ENCODE measurements around the gene ANO2. TPM values are rescaled to one million over a fixed set of nuclear protein-coding genes. Genes with fewer than 3 reads are reported as not detected.

Gene ANO2
- total RNA-seq, 4 donors from 2014 or later = 1.4 to 3.3 (median 2.7) TPM; not detected in 1

- Histone ChIP-seq H3K27ac (no peak overlapping the region), H3K4me1 (no peaks in the 10 kb centered on the region), H3K36me3 (no peaks in the 10 kb centered on the region), H3K9me3 (no peaks in the 10 kb centered on the region), H3K27me3 (no peaks in the 10 kb centered on the region), H3K4me3 (no peak overlapping the region)
- 72 to 100% methylated on average over 1 of the region's 1 CpG for WGBS, 2 donors (ENCODE audit: low coverage in 1 of 2)
- DNase-seq = no peak
- intact Hi-C loops (cut with DNase I; ENCODE audit: low total_unique reads) = no loop called here
- TF ChIP-seq POLR2A (IDR thresholded peaks at IDR 0.05) (no peak), EP300 (IDR thresholded peaks at IDR 0.05; ENCODE audit: low read depth) (no peak), CTCF (IDR thresholded peaks at IDR 0.05) (no peak), POLR2AphosphoS5 (IDR thresholded peaks at IDR 0.05) (no peak)
- in situ Hi-C loops (cut with MboI; ENCODE audit: low pct_ligation_motif_present in 1 of 4, low pct_unique_long_range_greater_than_20kb in 1 of 4, low sequenced_read_pairs in 3 of 4) = no loop called here
Measured at GRCh38 chr12:5689773-5690172, 255.3 kb downstream of the ANO2 start.

GRCh38 chr12:5688226-5688625, 256.8 kb downstream of the ANO2 start:
- intact Hi-C loops (cut with DNase I; ENCODE audit: low total_unique reads) = no loop called here
- no peaks in the 10 kb centered on the region for H3K27me3 ChIP-seq
- no peaks in the 10 kb centered on the region for H3K4me1 ChIP-seq
- TF ChIP-seq POLR2AphosphoS5 (IDR thresholded peaks at IDR 0.05) (no peak), CTCF (IDR thresholded peaks at IDR 0.05) (no peak), POLR2A (IDR thresholded peaks at IDR 0.05) (no peak), EP300 (IDR thresholded peaks at IDR 0.05; ENCODE audit: low read depth) (no peak)
- WGBS, 2 donors (ENCODE audit: low coverage in 1 of 2) = 93% methylated on average over 2 of the region's 2 CpGs; no CpG with 5 or more reads in 1 of the 2 donors
- DNase-seq = no peak
- in situ Hi-C loops (cut with MboI; ENCODE audit: low pct_ligation_motif_present in 1 of 4, low pct_unique_long_range_greater_than_20kb in 1 of 4, low sequenced_read_pairs in 3 of 4) = no loop called here
- H3K27ac ChIP-seq = no peak overlapping the region
- no peak overlapping the region for H3K4me3 ChIP-seq
- no peaks in the 10 kb centered on the region for H3K36me3 ChIP-seq
- no peaks in the 10 kb centered on the region for H3K9me3 ChIP-seq

- Histone ChIP-seq H3K4me3 (no peak overlapping the region), H3K36me3 (no peaks in the 10 kb centered on the region), H3K27me3 (no peaks in the 10 kb centered on the region), H3K9me3 (no peaks in the 10 kb centered on the region), H3K27ac (no peak overlapping the region), H3K4me1 (no peaks in the 10 kb centered on the region)
- no peak for DNase-seq
- in situ Hi-C loops (cut with MboI; ENCODE audit: low pct_ligation_motif_present in 1 of 4, low pct_unique_long_range_greater_than_20kb in 1 of 4, low sequenced_read_pairs in 3 of 4) (no loop called here), intact Hi-C loops (cut with DNase I; ENCODE audit: low total_unique reads) (loop anchor here (1.0 kb wide), 1 partner anchor 48 kb away; no protein-coding TSS in a partner anchor)
- 49% methylated on average over 2 of the region's 3 CpGs; no CpG with 5 or more reads in 1 of the 2 donors for WGBS, 2 donors (ENCODE audit: low coverage in 1 of 2)
- no peak for TF ChIP-seq POLR2A (IDR thresholded peaks at IDR 0.05)
- TF ChIP-seq POLR2AphosphoS5 (IDR thresholded peaks at IDR 0.05) = no peak
- no peak for TF ChIP-seq CTCF (IDR thresholded peaks at IDR 0.05)
- TF ChIP-seq EP300 (IDR thresholded peaks at IDR 0.05; ENCODE audit: low read depth) = no peak
Measured at GRCh38 chr12:5685935-5686334, 259.1 kb downstream of the ANO2 start.

GRCh38 chr12:5684989-5685388, 260.1 kb downstream of the ANO2 start:
- WGBS, 2 donors (ENCODE audit: low coverage in 1 of 2) = 58% methylated on average over 2 of the region's 2 CpGs; no CpG with 5 or more reads in 1 of the 2 donors
- intact Hi-C loops (cut with DNase I; ENCODE audit: low total_unique reads) = no loop called here

More at GRCh38 chr12:5684989-5685388, 260.1 kb downstream of the ANO2 start:
- Histone ChIP-seq H3K9me3 (no peaks in the 10 kb centered on the region), H3K36me3 (no peaks in the 10 kb centered on the region), H3K27me3 (no peaks in the 10 kb centered on the region), H3K27ac (no peak overlapping the region), H3K4me3 (no peak overlapping the region), H3K4me1 (no peaks in the 10 kb centered on the region)
- TF ChIP-seq EP300 (IDR thresholded peaks at IDR 0.05; ENCODE audit: low read depth) = no peak
- no peak for TF ChIP-seq POLR2A (IDR thresholded peaks at IDR 0.05)
- TF ChIP-seq CTCF (IDR thresholded peaks at IDR 0.05) = no peak
- TF ChIP-seq POLR2AphosphoS5 (IDR thresholded peaks at IDR 0.05) = no peak
- in situ Hi-C loops (cut with MboI; ENCODE audit: low pct_ligation_motif_present in 1 of 4, low pct_unique_long_range_greater_than_20kb in 1 of 4, low sequenced_read_pairs in 3 of 4) = no loop called here
- DNase-seq = no peak

Measured in transverse colon (tissue), 4 donors.